SK-N-SH (cell line): ENCODE results near the gene SPIRE1.
"Not testable (repeated sequence)": the region's sequence is repeated elsewhere in the genome, so short reads cannot be mapped to it uniquely, and the experiment has no call there.

ENCODE experiments used
- CTCF ChIP-seq: fragments of 200-600 bp; sonication (generic); IDR thresholded peaks from 2 replicates; pipeline ENCODE4 v1.6.1; 2017; ENCODE audit warnings: antibody characterized with exemption, mild to moderate bottlenecking, moderate library complexity
- EZH2phosphoT487 ChIP-seq: fragments of 200-600 bp; sonication (generic); IDR thresholded peaks from 2 replicates; pipeline ENCODE4 v1.6.1; 2017; ENCODE audit warnings: low read depth, mixed run types, mild to moderate bottlenecking, antibody characterized with exemption, moderate library complexity, borderline replicate concordance
- GABPA ChIP-seq: IDR thresholded peaks from 2 replicates; pipeline ENCODE4 v1.4.0; 2012; ENCODE audit warnings: low read depth, mild to moderate bottlenecking
- REST ChIP-seq: IDR thresholded peaks from 2 replicates; pipeline ENCODE4 v1.6.1; 2012; ENCODE audit warnings: mild to moderate bottlenecking, low read depth, low read length, moderate library complexity

- not testable (repeated sequence) for TF ChIP-seq GABPA, CTCF, REST, EZH2phosphoT487
Measured at GRCh38 chr18:12551466-12551865, 106.4 kb downstream of the SPIRE1 start.
